WI38 (cell line): ENCODE measurements around the gene METTL26.

Source experiments
- H3K4me3 ChIP-seq: 2 replicates; pipeline ENCODE4 v1.5.1; 2011; ENCODE audit warnings: low read depth, mild to moderate bottlenecking, control low read depth, low read length
- CTCF ChIP-seq: IDR thresholded peaks from 2 replicates; pipeline ENCODE4 v1.5.1; 2012; ENCODE audit warnings: low read depth, mild to moderate bottlenecking, control low read depth, low read length

The METTL26 gene

DNA sequence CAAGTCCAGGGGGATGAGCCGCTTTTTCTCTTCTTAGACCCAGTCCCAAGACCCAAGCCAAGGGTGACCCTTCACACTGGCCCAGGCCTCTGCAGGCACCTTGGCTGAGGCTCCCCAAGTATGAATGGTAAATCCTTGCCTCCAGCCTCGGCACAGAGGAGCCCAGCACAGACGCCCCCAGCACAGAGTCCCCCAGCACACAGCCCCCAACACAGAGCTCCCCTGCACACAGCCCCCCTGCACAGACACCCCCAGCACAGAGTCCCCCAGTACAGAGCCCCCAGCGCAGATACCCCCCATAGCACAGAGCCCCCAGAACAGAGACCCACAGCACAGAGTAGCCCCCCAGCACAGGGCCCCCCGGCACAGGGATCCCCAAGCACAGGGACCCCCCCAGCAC, 4.5 kb upstream of the METTL26 start:
- H3K4me3 ChIP-seq, result peak overlapping the region; percentile 75; the same call in 1 of the 2 replicates
- TF ChIP-seq CTCF, result no peak

- TF ChIP-seq CTCF, result no peak
- H3K4me3 ChIP-seq, result no peak overlapping the region
Measured at GRCh38 chr16:638836-639235, 2.7 kb upstream of the METTL26 start.

DNA sequence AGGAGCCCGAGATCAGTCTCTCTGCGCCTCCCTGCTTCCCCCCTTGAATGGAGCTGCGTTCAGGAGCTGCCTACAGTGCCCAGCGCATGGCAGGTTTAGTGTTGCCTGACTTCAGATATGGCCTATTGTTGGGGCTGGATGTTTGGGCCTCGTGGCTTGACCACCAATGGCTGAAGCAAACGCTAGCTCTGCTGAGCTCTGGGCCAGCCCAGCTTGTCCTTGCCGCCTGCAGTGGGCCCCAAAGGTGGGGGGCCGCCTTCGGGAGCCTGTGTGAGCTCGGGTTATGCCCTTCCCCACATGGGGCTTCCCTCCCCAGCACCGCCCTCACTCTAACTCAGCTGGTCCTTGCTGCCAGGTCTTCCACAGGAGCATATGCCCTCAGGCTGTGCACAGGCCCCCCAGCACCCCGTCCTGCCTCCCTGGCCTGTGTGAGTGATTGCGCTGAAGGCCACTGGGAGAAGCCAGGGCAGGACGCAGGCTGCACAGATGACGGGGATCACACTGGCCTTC, 2.0 kb upstream of the METTL26 start:
- no peak for TF ChIP-seq CTCF
- H3K4me3 ChIP-seq, result no peak overlapping the region

DNA sequence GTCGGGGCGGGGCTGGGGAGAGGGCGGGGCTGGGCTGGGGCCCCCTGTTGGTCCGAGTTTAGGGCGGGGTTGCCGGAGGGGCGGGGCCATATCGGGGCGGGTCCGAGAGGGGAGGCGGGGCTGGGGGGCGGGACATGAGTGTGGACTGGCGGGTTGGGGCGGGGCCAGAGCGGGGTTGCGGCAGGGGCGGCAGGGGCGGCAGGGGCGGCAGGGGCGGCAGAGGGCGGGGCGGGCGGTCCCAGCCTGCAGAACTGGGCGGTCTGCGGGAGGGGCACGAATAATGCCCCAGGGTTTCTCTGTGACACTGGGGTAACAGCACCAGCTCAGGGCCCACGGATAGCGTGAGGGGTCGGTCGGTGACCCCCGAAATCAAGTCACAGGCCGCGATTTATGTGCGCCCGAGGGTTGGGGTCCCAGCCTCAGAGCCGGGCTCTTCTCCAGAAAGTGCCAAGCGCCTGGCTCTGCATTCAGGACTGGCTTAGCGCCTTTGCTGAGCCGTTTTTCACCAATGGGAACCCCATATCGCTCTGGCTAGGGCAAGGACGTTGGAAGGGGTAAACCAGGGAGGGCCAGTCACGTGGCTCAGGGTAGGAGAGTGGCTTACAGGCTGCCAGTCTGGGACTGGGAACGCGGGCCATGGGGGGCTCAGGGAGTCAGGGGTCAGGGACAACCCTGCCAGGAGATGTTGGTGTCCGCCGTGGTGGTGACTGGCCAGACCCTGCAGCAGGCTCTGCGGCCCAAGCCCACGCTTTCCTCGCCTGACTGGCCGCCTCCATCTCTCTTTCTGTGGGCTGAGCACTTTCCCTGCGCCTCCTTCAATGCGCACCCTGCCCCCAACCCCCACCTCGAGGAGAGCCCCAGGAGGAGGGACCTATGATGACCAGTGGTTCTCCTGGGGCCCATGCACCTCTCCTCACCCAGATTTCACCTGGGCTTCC, 1.2 kb upstream of the METTL26 start:
- no peak for TF ChIP-seq CTCF
- peak overlapping the region; percentile 81 for H3K4me3 ChIP-seq

DNA sequence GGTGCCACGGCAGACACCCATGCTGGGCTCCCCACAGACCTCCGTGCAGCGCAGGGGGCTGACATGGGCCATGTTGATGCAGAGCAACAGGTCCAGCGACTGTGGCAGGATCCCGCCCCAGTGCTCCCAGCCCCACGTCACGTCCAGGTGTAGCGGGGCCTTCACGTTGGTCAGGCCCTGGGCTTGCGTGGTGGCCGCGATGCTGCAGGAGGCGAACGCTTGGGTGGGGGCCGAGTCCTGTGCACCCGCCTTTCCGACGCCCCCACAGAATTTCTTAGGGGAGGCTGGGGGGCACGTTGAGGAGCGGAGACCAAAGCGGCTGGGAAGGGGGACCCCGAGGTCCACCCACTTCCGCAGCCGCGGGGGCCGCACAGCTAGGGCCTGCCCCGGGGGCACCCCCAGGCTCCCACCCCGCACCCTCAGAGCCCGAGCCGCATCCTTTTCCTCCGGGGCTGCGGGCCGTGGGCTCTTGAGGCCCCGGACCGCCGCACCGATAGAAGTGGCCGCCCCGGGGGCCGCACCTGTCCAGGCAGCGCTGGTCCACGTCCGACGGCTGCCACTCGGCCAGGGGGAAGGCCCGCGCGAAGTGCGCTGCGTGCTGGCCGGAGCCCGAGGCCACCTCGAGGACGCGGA, 416 bp downstream of the METTL26 start:
- TF ChIP-seq CTCF, result no peak
- H3K4me3 ChIP-seq, result peak overlapping the region; percentile 81

GRCh38 chr16:634996-635395, 1.1 kb downstream of the METTL26 start:
- no peak for TF ChIP-seq CTCF
- H3K4me3 ChIP-seq, result peak overlapping the region; percentile 81
